ENCODE results near the gene KRTAP10-10. TPM values are rescaled to one million over a fixed set of nuclear protein-coding genes. Genes with fewer than 3 reads are reported as not detected.
"Not testable (repeated sequence)": the region's sequence is repeated elsewhere in the genome, so short reads cannot be mapped to it uniquely, and the experiment has no call there.

The KRTAP10-10 gene
- total RNA-seq = 1 to 10 TPM in 2 of 4 donors, not detected in 2; 3.3 to 8.0 TPM

GRCh38 chr21:44637018-44637850, at the start of gene KRTAP10-10:
Gene KRTAP10-10, plus strand, starts transcription at chr21:44637356. Its CDS starts 62 bp downstream, at chr21:44637418.
- H3K4me1 ChIP-seq = no peaks in the 10 kb centered on the region
- no peak for DNase-seq (ENCODE audit: low spot score in 2 of 2)
- H3K4me3 ChIP-seq = no peak within 1 kb of the TSS
- TF ChIP-seq EP300 (IDR thresholded peaks at IDR 0.05) (no peak), POLR2AphosphoS5 (IDR thresholded peaks at IDR 0.05) (no peak)
- TF ChIP-seq, protein P1, sequence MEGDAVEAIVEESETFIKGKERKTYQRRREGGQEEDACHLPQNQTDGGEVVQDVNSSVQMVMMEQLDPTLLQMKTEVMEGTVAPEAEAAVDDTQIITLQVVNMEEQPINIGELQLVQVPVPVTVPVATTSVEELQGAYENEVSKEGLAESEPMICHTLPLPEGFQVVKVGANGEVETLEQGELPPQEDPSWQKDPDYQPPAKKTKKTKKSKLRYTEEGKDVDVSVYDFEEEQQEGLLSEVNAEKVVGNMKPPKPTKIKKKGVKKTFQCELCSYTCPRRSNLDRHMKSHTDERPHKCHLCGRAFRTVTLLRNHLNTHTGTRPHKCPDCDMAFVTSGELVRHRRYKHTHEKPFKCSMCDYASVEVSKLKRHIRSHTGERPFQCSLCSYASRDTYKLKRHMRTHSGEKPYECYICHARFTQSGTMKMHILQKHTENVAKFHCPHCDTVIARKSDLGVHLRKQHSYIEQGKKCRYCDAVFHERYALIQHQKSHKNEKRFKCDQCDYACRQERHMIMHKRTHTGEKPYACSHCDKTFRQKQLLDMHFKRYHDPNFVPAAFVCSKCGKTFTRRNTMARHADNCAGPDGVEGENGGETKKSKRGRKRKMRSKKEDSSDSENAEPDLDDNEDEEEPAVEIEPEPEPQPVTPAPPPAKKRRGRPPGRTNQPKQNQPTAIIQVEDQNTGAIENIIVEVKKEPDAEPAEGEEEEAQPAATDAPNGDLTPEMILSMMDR (IDR thresholded peaks at IDR 0.05) = no peak
- H3K27ac ChIP-seq = no peak within 1 kb of the TSS
- H3K36me3 ChIP-seq = no peaks in the 10 kb centered on the region
- H3K27me3 ChIP-seq = peaks cover 21% of the 10 kb centered on the region
- 47% methylated on average over 19 of the region's 21 CpGs for WGBS
- H3K9me3 ChIP-seq = no peaks in the 10 kb centered on the region

- Histone ChIP-seq H3K27me3 (peaks cover 52% of the 10 kb centered on the region), H3K4me1 (peaks cover 10% of the 10 kb centered on the region), H3K9me3 (no peaks in the 10 kb centered on the region), H3K36me3 (no peaks in the 10 kb centered on the region), H3K27ac (no peak overlapping the region), H3K4me3 (no peak overlapping the region)
- no peak for DNase-seq (ENCODE audit: low spot score in 2 of 2)
- TF ChIP-seq POLR2AphosphoS5 (IDR thresholded peaks at IDR 0.05) (no peak), EP300 (IDR thresholded peaks at IDR 0.05) (no peak), POLR2A (IDR thresholded peaks at IDR 0.05) (no peak)
- TF ChIP-seq, protein P1 (IDR thresholded peaks at IDR 0.05) = no peak
- 97% methylated on average over 2 of the region's 2 CpGs for WGBS
Observed at GRCh38 chr21:44589094-44589493, 48.1 kb upstream of the KRTAP10-10 start.

GRCh38 chr21:44589586-44590305, 47.4 kb upstream of the KRTAP10-10 start:
- H3K36me3 ChIP-seq = no peaks in the 10 kb centered on the region
- H3K4me3 ChIP-seq = no peak overlapping the region
- no peak overlapping the region for H3K27ac ChIP-seq
- 82% methylated on average over 16 of the region's 24 CpGs for WGBS
- H3K9me3 ChIP-seq = no peaks in the 10 kb centered on the region
- TF ChIP-seq, protein P1 (IDR thresholded peaks at IDR 0.05) = no peak
- TF ChIP-seq POLR2A (IDR thresholded peaks at IDR 0.05) (no peak), EP300 (IDR thresholded peaks at IDR 0.05) (no peak), POLR2AphosphoS5 (IDR thresholded peaks at IDR 0.05) (no peak)
- DNase-seq (ENCODE audit: low spot score in 2 of 2) = peak in 1 of 2 donors; percentile 77
- H3K4me1 ChIP-seq = peaks cover 10% of the 10 kb centered on the region
- peaks cover 48% of the 10 kb centered on the region for H3K27me3 ChIP-seq

DNA sequence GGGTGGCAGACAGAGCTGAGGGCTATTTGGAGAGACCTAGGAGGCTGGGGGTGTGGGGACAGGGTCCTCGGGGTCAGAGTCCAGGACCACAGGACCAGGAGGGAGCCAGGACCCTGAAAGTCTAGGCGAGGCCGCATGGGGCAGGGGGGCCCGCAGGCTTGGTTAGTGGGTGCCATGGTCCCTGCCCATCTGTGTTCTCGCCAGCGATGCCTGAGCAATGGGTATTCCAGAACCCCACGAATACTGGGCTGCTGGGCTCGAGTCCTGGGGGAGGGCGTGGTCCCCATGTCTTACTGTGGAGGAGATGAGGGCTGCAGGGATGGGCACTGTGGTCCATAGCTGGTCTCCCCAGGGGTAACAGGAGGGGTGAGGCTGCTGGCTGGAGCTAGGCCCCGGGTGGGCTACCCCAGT, 46.8 kb upstream of the KRTAP10-10 start:
- H3K9me3 ChIP-seq = no peaks in the 10 kb centered on the region
- DNase-seq (ENCODE audit: low spot score in 2 of 2) = peak in 1 of 2 donors; percentile 81
- TF ChIP-seq EP300 (IDR thresholded peaks at IDR 0.05) (no peak), POLR2A (IDR thresholded peaks at IDR 0.05) (no peak), POLR2AphosphoS5 (IDR thresholded peaks at IDR 0.05) (no peak)
- TF ChIP-seq, protein P1 (IDR thresholded peaks at IDR 0.05) = no peak
- WGBS = 69% methylated on average over 8 of the region's 10 CpGs
- H3K4me3 ChIP-seq = no peak overlapping the region
- no peak overlapping the region for H3K27ac ChIP-seq
- H3K4me1 ChIP-seq = peaks cover 10% of the 10 kb centered on the region
- peaks cover 44% of the 10 kb centered on the region for H3K27me3 ChIP-seq
- H3K36me3 ChIP-seq = no peaks in the 10 kb centered on the region

DNA sequence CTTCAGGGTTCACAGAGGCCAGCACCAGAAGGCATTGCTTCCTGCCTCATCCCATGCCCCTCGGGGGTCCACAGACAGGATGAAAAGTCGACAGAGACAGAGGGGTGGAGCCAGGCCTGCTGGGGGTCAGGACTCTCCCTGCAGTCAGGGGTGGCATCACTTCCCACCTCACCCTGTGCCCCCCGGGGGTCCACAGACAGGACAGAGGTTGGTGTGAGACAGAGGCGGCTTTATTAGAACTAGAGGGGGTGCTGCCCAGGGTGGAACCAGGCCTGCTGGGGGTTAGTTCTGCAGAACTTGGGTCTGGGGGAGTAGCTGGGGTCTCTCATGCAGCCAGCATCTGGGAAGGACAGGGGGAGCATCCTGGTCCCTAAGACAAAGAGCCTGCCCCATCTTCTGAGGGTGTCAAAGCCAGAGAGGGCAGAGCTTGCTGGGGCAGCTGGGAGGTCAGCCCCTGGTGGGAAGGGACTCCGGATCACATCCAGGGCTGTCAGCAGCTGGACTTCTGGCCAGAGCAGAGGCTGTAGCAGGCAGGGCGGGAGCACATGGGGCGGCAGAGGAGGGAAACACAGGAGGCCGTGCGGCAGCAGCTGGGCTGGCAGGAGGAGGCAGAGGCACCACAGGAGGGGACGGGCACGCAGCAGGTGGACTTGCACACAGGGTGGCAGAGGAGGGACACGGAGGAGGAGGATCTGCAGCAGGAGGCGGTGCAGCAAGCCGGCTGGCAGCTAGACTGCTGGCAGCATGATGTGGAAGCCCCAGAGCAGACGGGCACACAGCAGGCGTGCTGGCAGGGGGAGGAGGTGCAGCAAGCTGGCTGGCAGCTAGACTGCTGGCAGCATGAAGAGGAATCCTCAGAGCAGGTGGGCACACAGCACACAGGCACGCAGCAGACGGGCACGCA, 46.0 kb upstream of the KRTAP10-10 start:
- not testable (repeated sequence) for H3K4me3 ChIP-seq, H3K4me1 ChIP-seq, H3K9me3 ChIP-seq, H3K27ac ChIP-seq, H3K36me3 ChIP-seq
- peaks cover 36% of the 10 kb centered on the region for H3K27me3 ChIP-seq
- WGBS = 56% methylated on average over 13 of the region's 19 CpGs
- peak in 1 of 2 donors; percentile 49 for DNase-seq (ENCODE audit: low spot score in 2 of 2)

- H3K4me1 ChIP-seq, H3K9me3 ChIP-seq, H3K4me3 ChIP-seq, H3K36me3 ChIP-seq, H3K27ac ChIP-seq: not testable (repeated sequence)
- peaks cover 38% of the 10 kb centered on the region for H3K27me3 ChIP-seq
- peak in 1 of 2 donors; percentile 62 for DNase-seq (ENCODE audit: low spot score in 2 of 2)
- no CpG with 5 or more reads among the region's 4 CpGs for WGBS
Observed at GRCh38 chr21:44591801-44592130, 45.4 kb upstream of the KRTAP10-10 start.
